CD4-positive, alpha-beta T cell treated with Interleukin-6 at 100 ng/mL for 8 hours (primary cell): ENCODE measurements around the gene SCART1.
"Not testable (repeated sequence)": the region's sequence is repeated elsewhere in the genome, so short reads cannot be mapped to it uniquely, and the experiment has no call there.

Experiments
- DNase-seq: peaks from one replicate; pipeline ENCODE4 v3.0.0-alpha.2; 2020; ENCODE audit warnings: mixed read lengths, low spot score

Gene SCART1

GRCh38 chr10:133456041-133456951 lies 2.6 kb downstream of the SCART1 start:
- DNase-seq, result no peak

DNA sequence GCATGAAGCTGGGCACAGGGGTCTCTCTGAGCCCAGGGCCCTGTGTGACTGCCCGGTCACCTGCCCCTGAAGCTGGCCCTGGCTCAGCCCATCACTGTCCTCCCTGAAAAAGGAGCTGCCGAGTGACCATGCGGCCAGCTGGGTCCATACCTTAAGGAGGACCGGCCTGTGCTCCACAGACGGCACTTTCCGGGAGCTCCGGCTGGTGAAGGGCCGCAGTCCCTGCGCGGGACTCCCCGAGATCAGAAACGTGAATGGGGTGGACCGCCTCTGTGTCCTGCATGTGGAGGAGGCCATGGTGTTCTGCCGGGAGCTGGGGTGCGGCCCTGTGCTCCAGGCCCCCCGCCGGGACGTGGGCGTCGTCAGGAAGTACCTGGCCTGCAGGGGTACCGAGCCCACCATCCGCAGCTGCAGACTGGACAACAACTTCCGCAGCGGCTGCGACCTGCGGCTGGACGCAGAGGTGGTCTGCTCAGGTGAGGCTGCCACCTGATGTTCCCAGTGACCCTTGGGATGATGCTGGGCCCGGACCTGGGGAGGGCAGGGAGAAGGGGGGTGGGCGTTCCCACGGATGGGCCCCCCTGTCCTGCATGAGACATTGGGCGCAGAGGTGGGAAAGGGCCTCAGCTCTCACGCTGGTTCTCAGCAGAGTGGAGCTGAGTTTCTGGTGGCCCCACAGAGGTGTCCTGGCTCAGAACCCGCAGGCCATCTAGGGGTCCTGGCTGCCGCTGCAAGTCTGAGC lies 3.5 kb downstream of the SCART1 start:
- no peak for DNase-seq

- no peak for DNase-seq
These were observed 4.4 kb downstream of the SCART1 start for GRCh38 chr10:133458021-133458709.

DNA sequence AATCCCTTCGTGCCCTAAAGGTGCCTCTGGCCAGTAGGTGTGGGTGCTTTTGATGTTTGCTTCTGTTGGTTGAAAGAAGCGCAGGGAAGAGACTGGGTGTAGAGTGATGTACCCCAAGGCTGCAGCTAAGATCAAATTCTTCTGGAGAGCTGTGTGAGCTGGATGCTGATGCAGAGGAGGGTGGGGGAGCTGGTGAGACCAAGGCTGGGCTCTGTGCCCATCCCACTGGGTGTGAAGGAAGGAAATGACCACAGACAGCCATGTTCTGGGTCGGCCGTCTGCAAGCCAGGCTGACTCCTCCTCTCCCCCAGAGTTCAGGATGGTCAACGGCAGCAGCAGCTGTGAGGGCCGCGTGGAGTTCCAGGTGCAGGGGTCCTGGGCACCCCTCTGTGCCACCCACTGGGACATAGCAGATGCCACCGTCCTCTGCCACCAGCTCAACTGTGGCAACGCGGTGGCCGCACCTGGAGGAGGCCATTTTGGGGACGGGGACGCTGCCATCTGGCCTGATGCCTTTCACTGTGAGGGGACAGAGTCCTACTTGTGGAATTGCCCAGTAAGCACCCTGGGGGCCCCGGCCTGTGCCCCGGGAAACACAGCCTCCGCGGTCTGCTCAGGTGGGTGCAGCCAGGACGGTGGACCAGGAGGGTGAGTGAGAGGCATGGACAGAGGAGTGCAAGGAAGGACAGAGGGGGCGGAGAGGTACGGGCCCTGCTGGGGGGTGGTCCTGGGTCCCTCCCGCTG lies 5.1 kb downstream of the SCART1 start:
- no peak for DNase-seq

GRCh38 chr10:133459454-133460207 lies 5.9 kb downstream of the SCART1 start:
- no peak for DNase-seq

DNA sequence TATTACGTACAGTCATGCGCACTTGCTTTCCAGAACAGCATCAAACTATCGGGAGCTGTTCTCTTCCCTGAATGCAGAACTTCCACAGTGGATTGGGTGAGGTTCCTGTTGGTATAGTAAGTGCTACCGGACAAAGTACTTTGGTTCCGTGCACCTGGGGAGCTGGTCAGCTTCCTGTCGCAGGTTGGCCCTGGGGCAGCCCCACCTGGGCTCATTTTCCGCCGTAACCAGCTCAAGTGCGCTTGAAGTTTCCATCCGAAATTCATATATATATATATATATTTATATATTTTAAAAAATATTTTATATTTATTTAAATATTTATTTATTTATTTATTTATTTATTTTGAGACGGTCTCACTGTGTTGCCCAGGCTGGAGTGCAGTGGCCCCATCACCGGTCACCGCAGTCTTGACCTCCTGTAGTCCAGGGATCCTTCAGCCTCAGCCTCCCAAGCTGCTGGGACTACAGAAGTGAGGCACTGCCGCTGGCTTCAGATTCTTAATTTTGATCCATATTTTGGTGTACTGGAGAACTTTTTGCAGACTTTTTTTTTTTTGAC lies 6.5 kb downstream of the SCART1 start:
- no peak for DNase-seq

DNA sequence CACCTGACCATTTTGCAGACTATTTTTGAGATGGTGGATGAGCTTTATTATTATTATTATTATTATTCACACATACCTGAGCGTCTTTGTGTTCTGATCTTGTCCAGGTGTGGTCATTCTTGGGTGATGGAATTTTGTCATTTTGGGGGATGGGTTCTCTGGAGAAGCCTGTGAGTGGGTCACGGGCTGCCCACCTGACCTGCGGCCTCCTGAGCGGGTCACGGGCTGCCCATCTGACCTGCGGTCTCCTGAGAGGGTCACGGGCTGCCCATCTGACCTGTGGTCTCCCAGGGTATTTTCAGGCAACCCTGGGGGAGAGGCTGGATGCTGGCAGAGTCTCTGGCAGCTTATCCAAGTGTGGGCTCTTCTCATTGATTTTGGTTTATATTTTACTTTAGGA lies 7.3 kb downstream of the SCART1 start:
- DNase-seq, result no peak

- no peak for DNase-seq
These were observed 8.1 kb downstream of the SCART1 start for GRCh38 chr10:133461841-133462240.

GRCh38 chr10:133462512-133463305 lies 9.0 kb downstream of the SCART1 start:
- DNase-seq, result no peak

GRCh38 chr10:133464582-133465031 lies 10.9 kb downstream of the SCART1 start:
- DNase-seq, result no peak

DNA sequence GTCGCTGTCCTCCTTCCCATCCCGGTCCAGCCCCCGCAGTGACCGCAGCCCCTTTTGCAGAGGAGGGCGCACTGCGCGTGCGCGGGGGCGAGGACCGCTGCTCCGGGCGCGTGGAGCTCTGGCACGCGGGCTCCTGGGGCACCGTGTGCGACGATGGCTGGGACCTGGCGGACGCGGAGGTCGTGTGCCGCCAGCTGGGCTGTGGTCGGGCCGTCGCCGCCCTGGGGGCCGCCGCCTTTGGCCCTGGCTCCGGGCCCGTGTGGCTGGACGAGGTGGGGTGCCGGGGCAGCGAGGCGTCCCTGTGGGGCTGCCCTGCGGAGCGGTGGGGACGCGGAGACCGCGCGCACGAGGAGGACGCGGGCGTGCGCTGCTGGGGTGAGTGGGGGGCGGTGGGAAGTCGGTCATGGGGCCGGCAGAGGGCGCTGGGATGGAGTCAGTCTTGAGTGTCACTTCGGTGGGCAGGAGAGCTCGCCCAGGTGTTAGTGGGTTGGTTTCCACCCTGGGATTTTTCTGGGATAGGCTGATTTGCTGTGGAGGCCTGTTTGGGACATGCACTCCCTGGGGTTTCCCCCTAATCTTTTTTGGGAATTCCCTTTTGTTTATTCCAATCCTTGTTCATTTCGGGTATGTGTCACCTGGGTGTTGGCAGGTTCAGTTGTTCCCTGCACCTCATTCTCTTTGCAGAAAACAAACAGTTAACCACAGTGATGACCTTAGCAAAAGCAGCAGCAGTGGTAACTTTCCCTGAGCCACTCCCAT lies 11.6 kb downstream of the SCART1 start:
- no peak for DNase-seq

DNA sequence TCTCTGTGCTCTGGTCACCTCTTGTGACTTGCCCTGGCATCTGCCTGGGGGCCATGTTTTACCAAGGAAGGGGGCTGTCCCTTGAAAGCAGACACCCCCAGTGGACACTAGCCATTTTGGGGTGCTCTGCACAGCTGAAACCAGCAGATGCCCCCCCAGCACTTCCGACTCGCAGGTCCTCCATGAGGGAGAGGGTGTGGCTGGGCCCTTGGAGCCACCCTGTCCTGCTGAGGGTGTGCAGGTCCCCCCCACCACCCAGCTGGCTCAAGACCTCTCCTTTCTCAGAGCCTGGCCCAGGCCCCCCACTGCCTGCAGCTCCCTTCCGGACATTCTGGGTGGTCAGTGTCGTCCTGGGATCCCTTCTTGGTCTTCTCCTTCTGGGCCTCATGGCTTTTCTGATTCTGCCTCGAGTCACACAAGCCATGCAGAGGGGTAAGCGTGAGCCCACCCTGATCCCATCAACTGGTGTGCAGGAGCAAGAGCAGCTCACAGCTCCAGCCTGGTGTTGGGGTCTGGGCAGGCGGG lies 12.3 kb downstream of the SCART1 start:
- DNase-seq, result no peak

- no peak for DNase-seq
These were observed 13.0 kb downstream of the SCART1 start for GRCh38 chr10:133466683-133467275.

GRCh38 chr10:133467286-133467911 lies 13.7 kb downstream of the SCART1 start:
- no peak for DNase-seq

DNA sequence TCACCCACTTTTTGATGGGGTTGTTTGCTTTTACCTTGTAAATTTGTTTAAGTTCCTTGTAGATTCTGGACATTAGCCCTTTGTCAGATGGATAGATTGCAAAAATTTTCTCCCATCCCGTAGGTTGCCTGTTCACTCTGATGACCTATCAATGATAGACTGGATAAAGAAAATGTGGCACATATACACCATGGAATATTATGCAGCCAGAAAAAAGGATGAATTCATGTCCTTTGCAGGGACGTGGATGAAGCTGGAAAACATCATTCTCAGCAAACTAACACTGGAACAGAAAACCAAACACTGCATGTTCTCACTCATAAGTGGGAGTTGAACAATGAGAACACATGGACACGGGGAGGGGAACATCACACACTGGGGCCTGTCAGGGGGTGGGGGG lies 15.5 kb downstream of the SCART1 start:
- DNase-seq, result not testable (repeated sequence)

GRCh38 chr10:133471300-133472109 lies 17.8 kb downstream of the SCART1 start:
- DNase-seq, result no peak

- no peak for DNase-seq
These were observed 19.5 kb downstream of the SCART1 start for GRCh38 chr10:133473270-133473669.
